ENCODE results near the gene FXYD6.
"Not testable (repeated sequence)": the region's sequence is repeated elsewhere in the genome, so short reads cannot be mapped to it uniquely, and the experiment has no call there.

Gene FXYD6

GRCh38 chr11:117868815-117869561 lies 7.5 kb downstream of the FXYD6 start:
- no peak for TF ChIP-seq JUND (IDR thresholded peaks at IDR 0.05; ENCODE audit: low read depth)
- in situ Hi-C loops (cut with HindIII; ENCODE audit: low pct_unique_long_range_greater_than_20kb, low sequenced_read_pairs) = no loop called here
- no peak for DNase-seq (ENCODE audit: low read depth in 1 of 2, low spot score in 1 of 2)

- in situ Hi-C loops (cut with HindIII; ENCODE audit: low pct_unique_long_range_greater_than_20kb, low sequenced_read_pairs) = no loop called here
- no peak for DNase-seq (ENCODE audit: low read depth in 1 of 2, low spot score in 1 of 2)
- no peak for TF ChIP-seq JUND (IDR thresholded peaks at IDR 0.05; ENCODE audit: low read depth)
Measured at GRCh38 chr11:117868088-117868487, 8.4 kb downstream of the FXYD6 start.

- DNase-seq (ENCODE audit: low read depth in 1 of 2, low spot score in 1 of 2) = no peak
- no peak for TF ChIP-seq JUND (IDR thresholded peaks at IDR 0.05; ENCODE audit: low read depth)
- in situ Hi-C loops (cut with HindIII; ENCODE audit: low pct_unique_long_range_greater_than_20kb, low sequenced_read_pairs) = no loop called here
Measured at GRCh38 chr11:117866526-117866925, 9.9 kb downstream of the FXYD6 start.

- DNase-seq (ENCODE audit: low read depth in 1 of 2, low spot score in 1 of 2); in situ Hi-C loops (cut with HindIII; ENCODE audit: low pct_unique_long_range_greater_than_20kb, low sequenced_read_pairs): not testable (repeated sequence)
Measured at GRCh38 chr11:117865546-117865945, 10.9 kb downstream of the FXYD6 start.

- no peak for DNase-seq (ENCODE audit: low read depth in 1 of 2, low spot score in 1 of 2)
- in situ Hi-C loops (cut with HindIII; ENCODE audit: low pct_unique_long_range_greater_than_20kb, low sequenced_read_pairs) = no loop called here
- no peak for TF ChIP-seq JUND (IDR thresholded peaks at IDR 0.05; ENCODE audit: low read depth)
Measured at GRCh38 chr11:117863383-117863782, 13.1 kb downstream of the FXYD6 start.

- in situ Hi-C loops (cut with HindIII; ENCODE audit: low pct_unique_long_range_greater_than_20kb, low sequenced_read_pairs) = no loop called here
- DNase-seq (ENCODE audit: low read depth in 1 of 2, low spot score in 1 of 2) = no peak
- TF ChIP-seq JUND (IDR thresholded peaks at IDR 0.05; ENCODE audit: low read depth) = no peak
Measured at GRCh38 chr11:117862753-117863152, 13.7 kb downstream of the FXYD6 start.

GRCh38 chr11:117862019-117862725 lies 14.3 kb downstream of the FXYD6 start:
- in situ Hi-C loops (cut with HindIII; ENCODE audit: low pct_unique_long_range_greater_than_20kb, low sequenced_read_pairs) = no loop called here
- TF ChIP-seq JUND (IDR thresholded peaks at IDR 0.05; ENCODE audit: low read depth) = no peak
- DNase-seq (ENCODE audit: low read depth in 1 of 2, low spot score in 1 of 2) = no peak

GRCh38 chr11:117861151-117862018 lies 15.1 kb downstream of the FXYD6 start:
- TF ChIP-seq JUND (IDR thresholded peaks at IDR 0.05; ENCODE audit: low read depth) = no peak
- peak in 1 of 2 experiments; percentile 14 for DNase-seq (ENCODE audit: low read depth in 1 of 2, low spot score in 1 of 2)
- in situ Hi-C loops (cut with HindIII; ENCODE audit: low pct_unique_long_range_greater_than_20kb, low sequenced_read_pairs) = no loop called here

DNA sequence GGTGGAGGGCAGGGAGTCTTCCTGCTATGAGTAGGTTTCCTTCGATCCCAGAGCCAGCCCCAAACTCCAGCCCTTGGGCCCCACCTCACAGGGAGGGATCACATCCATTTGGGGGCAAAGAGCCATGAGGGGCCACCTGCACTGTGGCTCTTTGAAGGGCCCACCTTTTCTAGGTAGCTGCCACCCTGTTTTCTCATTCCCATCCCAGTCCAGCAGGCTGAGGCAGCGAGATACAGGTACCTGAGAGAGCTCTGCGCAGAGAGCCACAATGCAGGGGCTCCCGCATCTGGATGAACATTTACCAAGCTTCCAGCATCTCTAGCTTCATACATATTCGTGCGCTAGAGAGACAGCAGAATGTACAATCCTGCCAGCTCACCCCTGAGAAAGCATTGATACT lies 16.3 kb downstream of the FXYD6 start:
- DNase-seq (ENCODE audit: low read depth in 1 of 2, low spot score in 1 of 2) = no peak
- in situ Hi-C loops (cut with HindIII; ENCODE audit: low pct_unique_long_range_greater_than_20kb, low sequenced_read_pairs) = no loop called here
- no peak for TF ChIP-seq JUND (IDR thresholded peaks at IDR 0.05; ENCODE audit: low read depth)

GRCh38 chr11:117859488-117860112 lies 16.9 kb downstream of the FXYD6 start:
- TF ChIP-seq JUND (IDR thresholded peaks at IDR 0.05; ENCODE audit: low read depth) = no peak
- in situ Hi-C loops (cut with HindIII; ENCODE audit: low pct_unique_long_range_greater_than_20kb, low sequenced_read_pairs) = no loop called here

GRCh38 chr11:117859061-117859460 lies 17.4 kb downstream of the FXYD6 start:
- DNase-seq (ENCODE audit: low read depth in 1 of 2, low spot score in 1 of 2) = no peak
- in situ Hi-C loops (cut with HindIII; ENCODE audit: low pct_unique_long_range_greater_than_20kb, low sequenced_read_pairs) = no loop called here
- TF ChIP-seq JUND (IDR thresholded peaks at IDR 0.05; ENCODE audit: low read depth) = no peak

More at GRCh38 chr11:117859488-117860112, 16.9 kb downstream of the FXYD6 start:
- DNase-seq (ENCODE audit: low read depth in 1 of 2, low spot score in 1 of 2) = no peak

- no peak for DNase-seq (ENCODE audit: low read depth in 1 of 2, low spot score in 1 of 2)
- TF ChIP-seq JUND (IDR thresholded peaks at IDR 0.05; ENCODE audit: low read depth) = no peak
- in situ Hi-C loops (cut with HindIII; ENCODE audit: low pct_unique_long_range_greater_than_20kb, low sequenced_read_pairs) = no loop called here
Measured at GRCh38 chr11:117857734-117858414, 18.6 kb downstream of the FXYD6 start.

All from T47D (cell line).